HG03558 (cell line): ENCODE data around the gene ZRANB3.

ENCODE experiments used
- ATAC-seq: cut with Tn5 transposase; IDR thresholded peaks from one replicate; pipeline ENCODE4 v1.9.1; 2021; ENCODE audit warnings: moderate number of reproducible peaks; ENCODE audit not compliant: unreplicated experiment; ENCODE audit errors: extremely low read depth

Gene ZRANB3

DNA sequence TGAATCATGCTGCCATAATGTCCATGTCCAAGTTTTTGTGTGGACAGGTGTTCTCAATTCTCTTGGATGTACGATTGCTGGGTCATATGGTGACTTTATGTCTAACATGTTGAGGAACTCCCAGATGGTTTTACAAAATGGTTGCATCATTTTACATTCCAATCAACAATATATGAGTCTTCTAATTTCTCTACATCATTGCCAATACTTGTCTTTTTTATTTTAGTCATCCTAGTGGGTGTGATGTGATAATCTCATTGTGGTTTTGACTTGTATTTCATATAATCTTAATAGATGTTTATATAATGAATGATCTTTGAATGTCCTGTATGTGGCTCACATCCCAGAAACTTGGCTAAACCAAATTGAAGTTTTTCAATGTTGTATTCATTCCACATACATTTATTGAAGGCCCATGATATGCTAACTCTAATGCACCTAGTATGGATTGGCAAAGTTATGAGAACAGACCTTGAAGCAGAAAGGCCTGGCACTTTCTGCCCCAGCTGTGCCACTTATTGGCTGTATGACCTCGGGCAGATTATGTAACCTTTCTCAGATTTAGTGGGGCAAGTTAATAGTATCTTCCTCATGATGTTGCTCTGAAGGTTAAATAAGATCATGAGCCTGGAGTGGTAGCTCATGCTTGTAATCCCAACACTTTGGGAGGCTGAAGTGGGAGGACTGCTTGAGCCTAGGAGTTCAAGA is 273.5 kb downstream of the ZRANB3 start:
- no peak for ATAC-seq

DNA sequence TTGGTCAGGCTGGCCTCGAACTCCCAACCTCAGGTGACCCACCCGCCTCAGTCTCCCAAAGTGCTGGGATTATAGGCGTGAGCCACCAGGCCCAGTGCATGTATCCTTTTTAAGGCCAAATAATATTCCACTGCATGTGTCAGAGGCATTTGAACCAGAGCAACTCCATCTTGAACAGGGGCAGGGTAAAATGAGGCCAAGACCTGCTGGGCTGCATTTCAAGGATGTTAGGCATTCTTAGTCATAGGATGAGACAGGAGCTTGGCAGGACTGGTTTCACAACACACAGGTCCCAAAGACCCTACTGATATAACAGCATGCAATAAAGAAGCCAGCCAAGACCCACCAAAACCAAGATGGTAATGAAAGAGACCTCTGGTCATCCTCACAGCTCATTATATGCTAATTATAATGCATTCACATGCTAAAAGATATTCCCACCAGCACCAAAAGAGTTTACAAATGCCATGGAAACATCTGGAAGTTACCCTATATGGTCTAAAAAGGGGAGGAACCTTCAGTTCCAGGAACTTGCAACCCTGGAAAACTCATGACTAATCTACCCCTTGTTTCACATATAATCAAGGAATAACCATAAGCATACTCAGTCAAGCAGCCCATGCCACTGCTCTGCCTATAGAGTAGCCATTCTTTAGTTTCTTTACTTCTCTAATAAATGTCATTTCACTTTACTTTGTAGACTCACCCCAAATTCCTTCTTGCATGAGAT is 274.3 kb downstream of the ZRANB3 start:
- no peak for ATAC-seq

DNA sequence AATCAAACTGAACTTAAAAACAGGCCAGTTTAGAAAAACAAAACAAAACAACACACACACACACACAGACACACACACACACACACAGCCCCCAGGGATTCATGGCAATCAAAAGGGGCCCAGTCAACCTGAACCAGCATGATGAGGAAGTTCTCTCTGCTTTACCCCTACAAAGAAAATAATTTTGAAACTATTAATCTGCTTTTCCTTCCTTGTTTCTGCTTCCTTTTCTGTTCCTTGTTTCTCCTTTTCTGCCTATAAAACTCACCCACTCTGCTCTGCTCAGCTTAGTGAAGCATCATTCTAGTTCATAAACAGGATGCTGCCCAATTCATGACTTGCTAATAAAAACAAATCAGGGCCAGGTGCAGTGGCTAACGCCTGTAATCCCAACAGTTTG is 275.8 kb downstream of the ZRANB3 start:
- ATAC-seq, result no peak

DNA sequence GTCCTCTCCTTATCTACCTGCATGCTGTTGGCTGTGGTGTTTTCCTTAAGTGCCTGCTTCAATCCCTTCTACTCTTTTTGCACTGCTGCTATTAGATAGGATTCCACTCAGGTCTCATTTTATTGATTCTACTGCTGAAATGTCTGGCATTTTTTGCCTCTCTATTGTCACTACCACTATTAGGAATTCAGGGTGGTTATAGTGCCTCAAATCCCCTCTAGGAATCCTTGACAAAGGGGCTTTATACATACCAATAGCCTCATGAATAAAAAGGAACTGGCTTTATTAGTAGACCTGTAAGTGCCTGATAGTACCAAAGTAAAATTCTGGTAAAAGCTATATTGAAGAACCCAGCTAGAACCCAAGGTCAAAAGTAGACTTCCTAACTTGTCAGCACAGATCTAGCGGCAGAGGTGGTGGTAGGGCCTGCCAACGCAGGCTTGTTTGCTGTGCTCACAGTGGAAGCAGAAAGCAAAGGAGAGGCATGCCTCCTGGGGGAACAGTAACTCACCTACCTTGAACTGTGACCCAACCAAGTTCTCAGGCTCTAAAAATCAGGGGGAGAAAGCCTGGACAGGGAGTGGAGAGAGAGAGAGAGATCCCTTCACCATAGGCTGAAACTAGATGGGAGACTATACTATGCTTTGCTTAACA is 278.1 kb downstream of the ZRANB3 start:
- ATAC-seq, result no peak

DNA sequence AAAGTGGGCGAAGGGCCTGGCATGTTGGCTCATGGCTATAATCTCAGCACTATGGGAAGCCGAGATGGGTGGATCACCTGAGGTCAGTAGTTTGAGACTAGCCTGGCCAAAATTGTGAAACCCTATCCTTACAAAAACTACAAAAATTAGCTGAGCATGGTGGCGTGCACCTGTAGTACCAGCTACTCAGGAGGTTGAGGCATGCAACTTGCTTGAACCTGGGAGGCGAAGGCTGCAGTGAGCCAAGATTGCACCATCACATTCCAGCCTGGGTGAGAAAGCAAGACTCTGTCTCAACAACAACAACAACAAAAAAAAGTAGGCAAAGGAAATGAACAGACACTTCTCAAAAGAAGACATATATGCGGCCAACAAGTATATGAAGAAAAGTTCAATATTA is 282.4 kb downstream of the ZRANB3 start:
- no peak for ATAC-seq

DNA sequence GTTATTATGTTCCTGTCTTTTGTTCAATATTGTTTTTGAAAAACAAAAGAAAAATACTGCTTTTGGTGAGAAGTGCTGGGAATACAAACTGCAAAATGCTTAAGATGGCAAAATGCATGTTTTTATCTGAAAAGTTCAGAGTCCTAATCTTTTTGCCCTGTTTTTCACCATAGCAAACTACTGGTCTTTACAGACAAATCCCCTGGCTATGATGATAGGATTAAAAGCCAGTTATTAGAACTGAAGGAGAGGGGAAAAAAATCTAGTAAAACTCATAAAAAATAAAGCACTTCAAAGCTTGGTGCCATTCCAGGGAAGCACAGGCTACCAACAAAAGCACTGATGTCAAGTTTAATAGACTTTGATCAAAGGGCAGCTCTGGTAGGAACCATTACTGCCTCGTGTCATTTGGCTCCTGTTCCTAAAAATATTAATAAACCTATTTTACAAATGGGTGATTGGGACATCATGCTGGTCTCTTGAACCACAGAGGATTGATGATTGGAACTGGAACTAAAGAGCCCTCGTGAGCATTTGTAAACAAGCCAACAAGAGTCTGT is 284.2 kb downstream of the ZRANB3 start:
- ATAC-seq, result no peak

DNA sequence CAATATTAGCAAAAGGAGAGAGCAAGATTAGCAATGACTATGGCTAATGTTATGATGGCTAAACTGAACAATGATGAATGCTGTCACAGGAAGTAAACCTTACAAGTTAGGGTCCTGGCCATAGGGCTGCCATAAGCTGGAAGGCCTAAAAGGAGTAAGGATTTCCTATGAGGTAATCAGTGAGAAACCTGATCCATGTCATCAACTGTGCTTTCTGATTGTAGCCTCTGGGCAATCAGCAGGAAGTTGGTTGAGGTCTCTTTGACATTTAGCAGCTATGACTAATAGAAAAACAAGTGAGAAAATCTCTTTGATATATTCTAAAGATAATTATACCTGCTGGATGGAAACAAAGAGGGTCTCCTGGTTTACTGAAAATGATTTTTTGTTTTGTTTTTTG is 285.9 kb downstream of the ZRANB3 start:
- no peak for ATAC-seq

- no peak for ATAC-seq
These were observed 292.4 kb downstream of the ZRANB3 start for GRCh38 chr2:135238651-135239050.

GRCh38 chr2:135230150-135230549 is 300.9 kb downstream of the ZRANB3 start:
- no peak for ATAC-seq

- no peak for ATAC-seq
These were observed 303.6 kb downstream of the ZRANB3 start for GRCh38 chr2:135227386-135227785.

GRCh38 chr2:135226961-135227360 is 304.1 kb downstream of the ZRANB3 start:
- no peak for ATAC-seq

DNA sequence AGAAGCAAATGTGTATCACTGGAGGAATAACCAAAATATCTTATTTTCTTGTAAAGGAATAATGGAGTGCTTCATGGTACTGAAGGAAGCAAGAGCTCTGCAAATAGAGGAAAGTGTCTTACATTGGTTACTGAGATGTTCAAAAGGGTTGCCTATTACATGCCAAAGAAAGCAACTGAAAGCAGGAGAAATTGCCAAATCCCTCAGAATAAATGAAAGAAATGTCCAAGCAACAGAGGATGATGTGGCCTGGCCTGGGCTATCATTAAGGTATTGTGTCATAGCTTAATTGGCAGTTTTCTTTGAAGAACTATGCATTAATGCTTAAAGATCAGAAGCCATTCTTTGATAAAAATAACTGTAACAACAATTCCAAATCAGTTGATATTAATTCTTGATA is 305.2 kb downstream of the ZRANB3 start:
- ATAC-seq, result no peak

DNA sequence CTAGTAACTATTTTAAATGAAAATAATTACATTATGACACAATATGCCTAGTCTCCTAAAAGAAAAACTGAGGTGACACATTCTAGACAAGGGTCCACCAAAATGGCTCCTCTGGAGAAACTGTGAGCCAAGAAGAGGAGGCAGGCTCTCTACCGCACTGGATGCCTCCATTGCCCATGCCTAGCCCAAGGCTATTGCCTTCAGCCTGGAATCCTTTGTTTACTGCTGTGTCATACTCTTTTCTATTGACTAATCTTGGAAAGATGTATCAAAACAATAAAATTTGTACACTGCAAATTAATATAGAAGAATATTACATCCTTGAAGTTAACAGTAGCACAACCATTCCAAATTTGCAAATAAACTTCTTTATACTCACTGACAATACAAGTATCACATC is 311.8 kb downstream of the ZRANB3 start:
- ATAC-seq, result no peak

GRCh38 chr2:135218426-135218825 is 312.6 kb downstream of the ZRANB3 start:
- ATAC-seq, result no peak

- ATAC-seq, result no peak
These were observed 318.3 kb downstream of the ZRANB3 start for GRCh38 chr2:135212757-135213156.

GRCh38 chr2:135208016-135208415 is 323.0 kb downstream of the ZRANB3 start:
- no peak for ATAC-seq

GRCh38 chr2:135203944-135204343 is 327.1 kb downstream of the ZRANB3 start:
- no peak for ATAC-seq

- no peak for ATAC-seq
These were observed 328.3 kb downstream of the ZRANB3 start for GRCh38 chr2:135202751-135203150.

DNA sequence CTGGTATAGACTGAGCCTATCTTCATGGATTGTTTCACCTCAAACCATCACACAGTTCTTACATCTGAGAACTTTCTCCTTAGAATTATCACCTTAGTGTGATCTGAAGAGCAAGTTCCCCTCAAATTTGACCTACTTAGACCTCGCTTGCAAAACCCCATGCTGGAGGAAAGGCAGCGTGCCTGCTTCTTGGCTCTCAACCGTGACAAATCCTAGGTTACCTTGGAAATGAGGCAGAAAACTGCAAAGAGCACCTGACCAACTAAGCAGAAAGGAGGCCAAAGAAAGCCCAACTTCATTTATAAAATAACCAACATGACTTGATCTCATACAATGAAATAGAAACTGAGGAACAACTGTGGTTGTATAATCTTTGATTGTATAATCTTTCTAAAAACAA is 332.5 kb downstream of the ZRANB3 start:
- no peak for ATAC-seq

GRCh38 chr2:135190799-135191198 is 340.2 kb downstream of the ZRANB3 start:
- no peak for ATAC-seq

GRCh38 chr2:135189148-135189547 is 341.9 kb downstream of the ZRANB3 start:
- no peak for ATAC-seq
